GM21576 (cell line): ENCODE measurements around the gene DIP2C.

Source experiments
- ATAC-seq: cut with Tn5 transposase; IDR thresholded peaks from one replicate; pipeline ENCODE4 v1.9.1; 2021; ENCODE audit warnings: mild to moderate bottlenecking, moderate library complexity; ENCODE audit not compliant: unreplicated experiment

DIP2C gene

GRCh38 chr10:507908-508444 is 181.5 kb downstream of the DIP2C start:
- ATAC-seq: no peak

- no peak for ATAC-seq
These were observed 182.1 kb downstream of the DIP2C start for GRCh38 chr10:507355-507699.

GRCh38 chr10:506451-507354 is 182.8 kb downstream of the DIP2C start:
- no peak for ATAC-seq

- no peak for ATAC-seq
These were observed 184.0 kb downstream of the DIP2C start for GRCh38 chr10:505419-505818.

GRCh38 chr10:504806-505205 is 184.7 kb downstream of the DIP2C start:
- ATAC-seq: no peak

- no peak for ATAC-seq
These were observed 185.3 kb downstream of the DIP2C start for GRCh38 chr10:504121-504611.

- ATAC-seq: no peak
These were observed 187.9 kb downstream of the DIP2C start for GRCh38 chr10:501596-501995.

GRCh38 chr10:500876-501275 is 188.6 kb downstream of the DIP2C start:
- no peak for ATAC-seq

- ATAC-seq: no peak
These were observed 189.5 kb downstream of the DIP2C start for GRCh38 chr10:499991-500390.

- no peak for ATAC-seq
These were observed 190.6 kb downstream of the DIP2C start for GRCh38 chr10:498760-499435.

GRCh38 chr10:497898-498451 is 191.5 kb downstream of the DIP2C start:
- no peak for ATAC-seq

GRCh38 chr10:497289-497688 is 192.2 kb downstream of the DIP2C start:
- ATAC-seq: no peak

- no peak for ATAC-seq
These were observed 194.9 kb downstream of the DIP2C start for GRCh38 chr10:494556-494955.

- no peak for ATAC-seq
These were observed 195.3 kb downstream of the DIP2C start for GRCh38 chr10:494149-494542.

- no peak for ATAC-seq
These were observed 195.9 kb downstream of the DIP2C start for GRCh38 chr10:493391-494148.

- no peak for ATAC-seq
These were observed 196.6 kb downstream of the DIP2C start for GRCh38 chr10:492836-493235.

GRCh38 chr10:491667-492424 is 197.6 kb downstream of the DIP2C start:
- ATAC-seq: no peak

GRCh38 chr10:490891-491571 is 198.4 kb downstream of the DIP2C start:
- ATAC-seq: no peak

GRCh38 chr10:490256-490655 is 199.2 kb downstream of the DIP2C start:
- no peak for ATAC-seq

- ATAC-seq: no peak
These were observed 200.1 kb downstream of the DIP2C start for GRCh38 chr10:489330-489729.
